H9 (cell line): Measurements from ENCODE around the gene FLT3LG. TPM values are rescaled to one million over a fixed set of nuclear protein-coding genes. Genes with fewer than 3 reads are reported as not detected.

ENCODE experiments used
- DNase-seq: peaks from one replicate; pipeline ENCODE4 v3.0.0-alpha.2; 2017
- H2AFZ ChIP-seq: one replicate; pipeline ENCODE4 v1.6.1; 2013; ENCODE audit warnings: mild to moderate bottlenecking, low read length, control low read depth, moderate library complexity
- H2AK5ac ChIP-seq: 2 replicates; pipeline ENCODE4 v1.6.1; 2013; ENCODE audit warnings: low read length, control low read depth, mixed read lengths; ENCODE audit not compliant: insufficient read length
- H2BK120ac ChIP-seq: one replicate; pipeline ENCODE4 v1.6.1; 2013; ENCODE audit warnings: low read depth, mild to moderate bottlenecking, low read length, control low read depth, inconsistent platforms; ENCODE audit not compliant: poor library complexity, severe bottlenecking
- H2BK12ac ChIP-seq: 2 replicates; pipeline ENCODE4 v1.6.1; 2013; ENCODE audit warnings: low read length, control low read depth, mixed read lengths, low read depth; ENCODE audit not compliant: insufficient read length
- H2BK15ac ChIP-seq: 2 replicates; pipeline ENCODE4 v1.6.1; 2013; ENCODE audit warnings: low read depth, low read length, control low read depth
- H2BK20ac ChIP-seq: one replicate; pipeline ENCODE4 v1.6.1; 2013; ENCODE audit warnings: low read depth, mild to moderate bottlenecking, low read length, control low read depth, inconsistent platforms; ENCODE audit not compliant: poor library complexity, severe bottlenecking
- H2BK5ac ChIP-seq: 2 replicates; pipeline ENCODE4 v1.6.1; 2013; ENCODE audit warnings: low read length, control low read depth, mixed read lengths; ENCODE audit not compliant: insufficient read length
- H3K14ac ChIP-seq: 2 replicates; pipeline ENCODE4 v1.6.1; 2013; ENCODE audit warnings: low read length, control low read depth; ENCODE audit not compliant: insufficient read depth
- H3K18ac ChIP-seq: 2 replicates; pipeline ENCODE4 v1.6.1; 2013; ENCODE audit warnings: low read depth, mild to moderate bottlenecking, mixed read lengths, low read length, control low read depth; ENCODE audit not compliant: insufficient read length
- H3K23ac ChIP-seq: 2 replicates; pipeline ENCODE4 v1.6.1; 2013; ENCODE audit warnings: low read length, control low read depth, mixed read lengths, low read depth; ENCODE audit not compliant: insufficient read length
- H3K23me2 ChIP-seq: 2 replicates; pipeline ENCODE4 v1.6.1; 2013; ENCODE audit warnings: low read depth, mild to moderate bottlenecking, mixed read lengths, low read length, control low read depth; ENCODE audit not compliant: insufficient read length, poor library complexity, severe bottlenecking
- H3K27ac ChIP-seq: 2 replicates; pipeline ENCODE4 v1.5.1; 2013; ENCODE audit warnings: low read length, control low read depth, mixed read lengths, low read depth; ENCODE audit not compliant: insufficient read length
- H3K27me3 ChIP-seq: 2 replicates; pipeline ENCODE4 v1.6.1; 2013; ENCODE audit warnings: low read length, control low read depth, inconsistent platforms; ENCODE audit not compliant: insufficient read depth
- H3K4ac ChIP-seq: 2 replicates; pipeline ENCODE4 v1.6.1; 2013; ENCODE audit warnings: low read depth, mild to moderate bottlenecking, control low read depth, inconsistent platforms, low read length, moderate library complexity
- H3K4me1 ChIP-seq: 2 replicates; pipeline ENCODE4 v1.6.1; 2013; ENCODE audit warnings: low read length, control low read depth, inconsistent platforms; ENCODE audit not compliant: insufficient read depth
- H3K4me2 ChIP-seq: 2 replicates; pipeline ENCODE4 v1.6.1; 2013; ENCODE audit warnings: low read length, control low read depth, mixed read lengths; ENCODE audit not compliant: insufficient read length, insufficient read depth
- H3K56ac ChIP-seq: 2 replicates; pipeline ENCODE4 v1.6.1; 2013; ENCODE audit warnings: low read depth, mild to moderate bottlenecking, mixed read lengths, low read length, control low read depth; ENCODE audit not compliant: insufficient read length
- H3K79me1 ChIP-seq: 2 replicates; pipeline ENCODE4 v1.6.1; 2013; ENCODE audit warnings: low read depth, mild to moderate bottlenecking, moderate library complexity, low read length, control low read depth, inconsistent platforms; ENCODE audit not compliant: insufficient read depth, poor library complexity, severe bottlenecking
- H3K79me2 ChIP-seq: 2 replicates; pipeline ENCODE4 v1.6.1; 2013; ENCODE audit warnings: low read length, control low read depth, inconsistent platforms; ENCODE audit not compliant: insufficient read depth
- H3K9ac ChIP-seq: 2 replicates; pipeline ENCODE4 v1.6.1; 2013; ENCODE audit warnings: low read length, control low read depth, mixed read lengths; ENCODE audit not compliant: insufficient read length; ENCODE audit errors: extremely low read depth
- H3K9me3 ChIP-seq: one replicate; pipeline ENCODE4 v1.6.1; 2013; ENCODE audit warnings: low read depth, low read length, inconsistent platforms; ENCODE audit not compliant: control insufficient read depth
- H3T11ph ChIP-seq: one replicate; pipeline ENCODE4 v1.6.1; 2013; ENCODE audit warnings: mild to moderate bottlenecking, low read length, control low read depth, inconsistent platforms
- H4K20me1 ChIP-seq: one replicate; pipeline ENCODE4 v1.6.1; 2013; ENCODE audit not compliant: control insufficient read depth, insufficient read length, insufficient read depth
- H4K5ac ChIP-seq: 2 replicates; pipeline ENCODE4 v1.6.1; 2013; ENCODE audit warnings: low read depth, mild to moderate bottlenecking, mixed read lengths, low read length, control low read depth; ENCODE audit not compliant: insufficient read length
- H4K8ac ChIP-seq: replicated peaks from 2 replicates; pipeline ENCODE4 v1.6.1; 2013; ENCODE audit warnings: low read length, control low read depth, mixed read lengths, low read depth; ENCODE audit not compliant: insufficient read length
- H4K91ac ChIP-seq: 2 replicates; pipeline ENCODE4 v1.6.1; 2013; ENCODE audit warnings: low read depth, mild to moderate bottlenecking, moderate library complexity, mixed read lengths, low read length, control low read depth; ENCODE audit not compliant: insufficient read length
- H3K27ac Mint-ChIP-seq, 3 experiments: 2 replicates in 2 of 3; 3 replicates in 1 of 3; pipeline ENCODE4 v1.8.0; 2020 to 2021; ENCODE audit warnings: mixed read lengths in 3 of 3, mild to moderate bottlenecking in 1 of 3, moderate library complexity in 1 of 3
- H3K27me3 Mint-ChIP-seq: 2 replicates; pipeline ENCODE4 v1.8.0; 2021; ENCODE audit warnings: low read depth, mild to moderate bottlenecking, moderate library complexity, mixed read lengths
- H3K36me3 Mint-ChIP-seq, 3 experiments: 2 replicates in 2 of 3; 3 replicates in 1 of 3; pipeline ENCODE4 v1.8.0; 2020 to 2021; ENCODE audit warnings: low read depth in 3 of 3, mixed read lengths in 3 of 3; ENCODE audit not compliant: insufficient read depth in 1 of 3
- H3K4me1 Mint-ChIP-seq, 2 experiments: 2 replicates each; pipeline ENCODE4 v1.8.0; 2020; ENCODE audit warnings: mixed read lengths in 2 of 2
- H3K4me3 Mint-ChIP-seq, 2 experiments: 2 replicates in 1 of 2; 3 replicates in 1 of 2; pipeline ENCODE4 v1.8.0; 2020 to 2021; ENCODE audit warnings: mild to moderate bottlenecking in 2 of 2, mixed read lengths in 2 of 2, moderate library complexity in 1 of 2
- H3K9me3 Mint-ChIP-seq, 2 experiments: 2 replicates in 1 of 2; 3 replicates in 1 of 2; pipeline ENCODE4 v1.8.0; 2020; ENCODE audit warnings: mild to moderate bottlenecking in 2 of 2, mixed read lengths in 2 of 2, moderate library complexity in 1 of 2
- CTCF ChIP-seq: fragments of 200-600 bp; sonication (generic); conservative IDR thresholded peaks from 3 replicates; pipeline ENCODE4 v1.8.0; 2021; ENCODE audit warnings: antibody characterized with exemption, mild to moderate bottlenecking
- WGBS: extraction: QIAGEN DNeasy Blood & Tissue Kit; methylation state at CpG from one replicate; pipeline ENCODE4 v1.1.7; 2013; ENCODE audit warnings: missing lambda C conversion rate, low lambda C conversion rate, mixed read lengths; ENCODE audit not compliant: insufficient read length; ENCODE audit errors: extremely low coverage; 5-methylcytosine and 5-hydroxymethylcytosine counted together
- total RNA-seq: library from RNA; stranded (reverse); gene quantifications from 2 replicates; pipeline ENCODE4 v1.2.1, GENCODE V29; 2021

The FLT3LG gene
- total RNA-seq, 1 experiment from 2014 or later, result 2.1 TPM

GRCh38 chr19:49520705-49521319 is 46.8 kb downstream of the FLT3LG start:
- Histone ChIP-seq H3K14ac (no peak overlapping the region), H3K27ac (no peak overlapping the region), H3K79me1 (no peaks in the 10 kb centered on the region), H2BK12ac (no peak overlapping the region), H3K56ac (no peak overlapping the region), H2BK120ac (no peak overlapping the region), H3K4me1 (no peaks in the 10 kb centered on the region), H2BK15ac (no peak overlapping the region), H3K9me3 (no peaks in the 10 kb centered on the region), H2AK5ac (no peak overlapping the region), H4K20me1 (no peaks in the 10 kb centered on the region), H3T11ph (no peak overlapping the region), H3K9ac (no peak overlapping the region), H3K4me2 (no peak overlapping the region), H3K23me2 (no peaks in the 10 kb centered on the region), H2BK20ac (no peak overlapping the region), H2AFZ (no peak overlapping the region), H4K8ac (no peak overlapping the region), H3K79me2 (no peaks in the 10 kb centered on the region; the same call in 1 of the 2 replicates), H3K27me3 (no peaks in the 10 kb centered on the region), H4K5ac (no peak overlapping the region), H2BK5ac (no peak overlapping the region), H4K91ac (no peak overlapping the region), H3K4ac (no peak overlapping the region), H3K23ac (no peak overlapping the region), H3K18ac (no peak overlapping the region)
- Mint-ChIP-seq H3K4me3 (no peak overlapping the region), H3K9me3 (no peaks in the 10 kb centered on the region), H3K36me3 (peaks cover 6 to 45% (median 31%) of the 10 kb centered on the region in 3 experiments; a peak in 6 of 7 replicates), H3K27me3 (no peaks in the 10 kb centered on the region), H3K4me1 (peaks cover 1 to 2% of the 10 kb centered on the region in 2 experiments; a peak in 1 of 4 replicates), H3K27ac (peak overlapping the region in 1 of 3 experiments; percentile 70; a peak in 2 of 7 replicates)
- no peak for DNase-seq
- no peak for TF ChIP-seq CTCF
- WGBS, result no CpG with 5 or more reads among the region's 13 CpGs
